Measurements from ENCODE around the gene ZNF318. TPM values are rescaled to one million over a fixed set of nuclear protein-coding genes. Genes with fewer than 3 reads are reported as not detected.

The ZNF318 gene
- total RNA-seq, 1 donor from 2014 or later: 11.2 TPM

DNA sequence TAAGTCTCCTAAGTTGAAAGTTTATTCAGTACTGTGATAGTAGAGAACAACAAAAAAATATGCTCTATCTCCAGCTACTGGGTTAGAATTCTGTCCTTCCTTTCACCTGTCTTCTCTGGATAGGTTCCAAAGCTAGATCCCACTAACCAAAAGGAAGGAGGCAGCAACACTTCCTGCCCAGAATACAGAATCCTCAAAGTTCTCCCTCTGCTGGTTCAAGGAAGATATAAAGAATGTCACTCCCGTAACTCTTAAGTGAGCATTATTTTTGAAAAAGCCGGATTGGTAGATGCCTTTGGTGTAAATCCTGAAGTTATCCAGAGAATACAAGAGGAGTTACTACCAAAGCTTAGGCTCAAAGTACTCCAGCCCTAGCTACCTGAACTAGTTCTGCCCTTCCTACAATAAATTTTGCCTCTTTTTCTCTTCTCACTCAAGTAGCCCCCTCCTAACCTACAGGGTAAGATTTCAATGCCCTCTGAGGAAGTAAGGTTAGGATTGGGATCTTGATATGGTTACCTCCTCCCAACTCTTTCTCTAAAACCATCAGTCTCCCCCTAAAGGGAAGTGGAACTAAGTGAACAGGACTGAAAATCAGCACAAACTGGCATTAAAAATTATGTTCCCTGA, 34.9 kb downstream of the ZNF318 start:
- H3K27me3 ChIP-seq (ENCODE audit: control insufficient read depth, insufficient read depth, low read length): no peaks in the 10 kb centered on the region
- no peak overlapping the region for H3K4me3 ChIP-seq (ENCODE audit: low read depth, low read length)
- H3K36me3 ChIP-seq (ENCODE audit: control insufficient read depth, insufficient read depth, low read length): no peaks in the 10 kb centered on the region
- DNase-seq (ENCODE audit: low read depth): peak; percentile 29
- TF ChIP-seq, protein P1, sequence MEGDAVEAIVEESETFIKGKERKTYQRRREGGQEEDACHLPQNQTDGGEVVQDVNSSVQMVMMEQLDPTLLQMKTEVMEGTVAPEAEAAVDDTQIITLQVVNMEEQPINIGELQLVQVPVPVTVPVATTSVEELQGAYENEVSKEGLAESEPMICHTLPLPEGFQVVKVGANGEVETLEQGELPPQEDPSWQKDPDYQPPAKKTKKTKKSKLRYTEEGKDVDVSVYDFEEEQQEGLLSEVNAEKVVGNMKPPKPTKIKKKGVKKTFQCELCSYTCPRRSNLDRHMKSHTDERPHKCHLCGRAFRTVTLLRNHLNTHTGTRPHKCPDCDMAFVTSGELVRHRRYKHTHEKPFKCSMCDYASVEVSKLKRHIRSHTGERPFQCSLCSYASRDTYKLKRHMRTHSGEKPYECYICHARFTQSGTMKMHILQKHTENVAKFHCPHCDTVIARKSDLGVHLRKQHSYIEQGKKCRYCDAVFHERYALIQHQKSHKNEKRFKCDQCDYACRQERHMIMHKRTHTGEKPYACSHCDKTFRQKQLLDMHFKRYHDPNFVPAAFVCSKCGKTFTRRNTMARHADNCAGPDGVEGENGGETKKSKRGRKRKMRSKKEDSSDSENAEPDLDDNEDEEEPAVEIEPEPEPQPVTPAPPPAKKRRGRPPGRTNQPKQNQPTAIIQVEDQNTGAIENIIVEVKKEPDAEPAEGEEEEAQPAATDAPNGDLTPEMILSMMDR (IDR thresholded peaks at IDR 0.05; ENCODE audit: insufficient read depth, low read length, poor library complexity, severe bottlenecking): peak; percentile 67

DNA sequence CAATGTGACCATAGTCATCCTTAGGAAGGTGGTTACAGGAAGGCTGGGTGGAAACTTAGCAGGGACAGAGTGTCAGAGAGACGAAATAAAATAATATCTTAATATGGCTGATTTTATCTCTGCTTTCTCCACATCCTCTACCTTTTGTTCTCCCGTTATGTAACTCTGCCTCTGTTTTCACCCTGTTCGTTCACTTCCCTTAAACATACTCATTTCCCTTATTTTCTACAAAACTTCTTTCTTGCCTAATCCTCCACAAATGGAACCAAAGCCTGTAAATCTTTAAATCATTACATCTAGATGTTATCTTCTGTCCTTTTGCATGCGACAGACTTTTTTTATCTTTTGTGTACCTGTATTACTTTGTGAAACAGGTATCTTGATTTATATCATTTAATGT, 37.6 kb downstream of the ZNF318 start:
- Histone ChIP-seq H3K36me3 (ENCODE audit: control insufficient read depth, insufficient read depth, low read length) (no peaks in the 10 kb centered on the region), H3K27me3 (ENCODE audit: control insufficient read depth, insufficient read depth, low read length) (no peaks in the 10 kb centered on the region), H3K4me3 (ENCODE audit: low read depth, low read length) (no peak overlapping the region)
- TF ChIP-seq, protein P1 (IDR thresholded peaks at IDR 0.05; ENCODE audit: insufficient read depth, low read length, poor library complexity, severe bottlenecking): no peak
- no peak for DNase-seq (ENCODE audit: low read depth)

DNA sequence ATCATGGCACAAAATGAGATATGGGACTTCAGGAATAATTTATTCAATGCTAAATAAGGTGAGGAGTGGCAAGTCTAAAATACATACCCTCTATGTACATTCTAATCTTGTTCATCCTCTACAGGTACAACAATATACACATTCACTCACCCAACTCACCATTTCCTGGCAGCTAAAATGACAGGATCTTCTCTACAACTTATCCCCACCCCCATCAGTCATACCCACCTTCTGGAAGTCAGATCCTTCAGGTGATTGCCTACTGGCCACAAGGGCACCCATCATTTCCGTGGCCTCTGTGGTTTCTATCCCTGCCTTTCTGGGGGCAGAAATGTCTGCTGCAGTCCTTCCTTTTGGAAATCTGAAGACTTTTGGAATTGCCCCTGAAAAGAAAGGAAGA, 38.0 kb downstream of the ZNF318 start:
- no peaks in the 10 kb centered on the region for H3K27me3 ChIP-seq (ENCODE audit: control insufficient read depth, insufficient read depth, low read length)
- H3K4me3 ChIP-seq (ENCODE audit: low read depth, low read length): no peak overlapping the region
- DNase-seq (ENCODE audit: low read depth): no peak
- no peaks in the 10 kb centered on the region for H3K36me3 ChIP-seq (ENCODE audit: control insufficient read depth, insufficient read depth, low read length)
- TF ChIP-seq, protein P1 (IDR thresholded peaks at IDR 0.05; ENCODE audit: insufficient read depth, low read length, poor library complexity, severe bottlenecking): no peak

DNA sequence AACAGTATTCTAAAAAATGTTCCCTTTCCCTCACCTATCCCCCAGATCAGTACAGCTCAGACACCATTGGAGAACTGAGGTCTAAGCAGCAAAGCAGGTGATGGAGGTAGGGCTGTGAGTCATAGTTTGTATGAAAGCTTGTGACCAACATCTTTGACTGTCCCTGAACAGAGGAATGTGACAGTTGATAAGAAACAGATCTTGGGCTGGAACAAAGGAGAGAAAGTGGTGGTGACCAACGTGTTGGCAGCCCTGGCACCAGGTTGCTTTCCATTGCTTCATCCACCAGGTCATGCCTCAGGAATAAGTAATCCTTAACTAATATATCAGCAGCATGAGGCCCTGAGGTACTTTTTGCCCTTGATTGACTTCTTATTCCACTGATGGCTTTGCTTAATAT, 40.9 kb downstream of the ZNF318 start:
- TF ChIP-seq, protein P1 (IDR thresholded peaks at IDR 0.05; ENCODE audit: insufficient read depth, low read length, poor library complexity, severe bottlenecking): no peak
- H3K27me3 ChIP-seq (ENCODE audit: control insufficient read depth, insufficient read depth, low read length): no peaks in the 10 kb centered on the region
- H3K36me3 ChIP-seq (ENCODE audit: control insufficient read depth, insufficient read depth, low read length): no peaks in the 10 kb centered on the region
- DNase-seq (ENCODE audit: low read depth): no peak
- H3K4me3 ChIP-seq (ENCODE audit: low read depth, low read length): no peak overlapping the region

DNA sequence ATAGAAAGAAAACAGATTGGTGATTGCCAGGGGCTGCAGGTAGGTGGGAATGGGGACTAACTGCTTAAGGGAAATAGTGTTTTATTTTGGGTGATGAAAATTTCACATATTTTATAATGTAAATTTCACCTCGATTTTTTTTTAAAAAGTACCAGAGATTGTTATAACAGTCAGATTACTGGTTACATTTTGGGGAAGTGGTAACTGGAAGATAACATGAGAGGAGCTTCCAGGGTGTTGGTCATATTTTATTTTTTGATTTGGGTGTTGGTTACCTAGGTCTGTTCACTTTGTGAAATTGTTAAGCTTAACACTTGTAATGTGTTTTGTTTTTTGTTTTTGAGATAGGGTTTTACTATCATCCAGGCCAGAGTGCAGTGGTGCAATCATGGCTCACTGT, 43.6 kb downstream of the ZNF318 start:
- H3K4me3 ChIP-seq (ENCODE audit: low read depth, low read length): no peak overlapping the region
- no peaks in the 10 kb centered on the region for H3K27me3 ChIP-seq (ENCODE audit: control insufficient read depth, insufficient read depth, low read length)
- DNase-seq (ENCODE audit: low read depth): no peak
- no peaks in the 10 kb centered on the region for H3K36me3 ChIP-seq (ENCODE audit: control insufficient read depth, insufficient read depth, low read length)
- TF ChIP-seq, protein P1 (IDR thresholded peaks at IDR 0.05; ENCODE audit: insufficient read depth, low read length, poor library complexity, severe bottlenecking): no peak

DNA sequence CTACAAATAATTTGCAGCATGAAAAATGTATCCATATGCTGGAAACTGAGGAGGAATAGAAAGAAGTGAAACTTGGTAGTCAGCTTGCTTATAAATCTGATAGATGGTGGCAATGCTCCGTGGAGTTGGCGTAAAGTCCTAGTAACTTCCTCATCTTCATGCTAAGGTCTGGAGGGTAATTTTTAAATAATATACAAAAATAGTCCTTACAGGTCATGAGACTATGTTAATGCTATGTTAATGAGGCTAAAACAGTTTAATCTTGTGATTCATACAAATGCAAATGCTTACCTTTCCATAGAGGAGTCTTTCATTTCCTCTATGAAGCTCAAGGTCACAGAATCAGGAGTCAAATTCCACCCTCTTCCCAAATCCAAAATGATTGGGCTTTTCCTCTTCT, 51.4 kb downstream of the ZNF318 start:
- DNase-seq (ENCODE audit: low read depth): no peak
- TF ChIP-seq, protein P1 (IDR thresholded peaks at IDR 0.05; ENCODE audit: insufficient read depth, low read length, poor library complexity, severe bottlenecking): no peak

More for the DNA sequence above, 51.4 kb downstream of the ZNF318 start:
- no peaks in the 10 kb centered on the region for H3K27me3 ChIP-seq (ENCODE audit: control insufficient read depth, insufficient read depth, low read length)
- H3K4me3 ChIP-seq (ENCODE audit: low read depth, low read length): no peak overlapping the region
- H3K36me3 ChIP-seq (ENCODE audit: control insufficient read depth, insufficient read depth, low read length): no peaks in the 10 kb centered on the region

Data from kidney epithelial cell (primary cell).